Subcutaneous abdominal adipose tissue (tissue), 5 donors: ENCODE results near the gene CHKA.

Experiments used
- H3K27ac ChIP-seq: one replicate; pipeline ENCODE4 v1.7.0; 2013; ENCODE audit warnings: low read depth, mild to moderate bottlenecking, inconsistent platforms, low read length, moderate library complexity
- H3K27me3 ChIP-seq, 5 donors: one replicate each; pipeline ENCODE4 v1.7.0; 2013; ENCODE audit warnings: low read length in 5 of 5, inconsistent platforms in 1 of 5; ENCODE audit not compliant: control insufficient read depth in 5 of 5, insufficient read depth in 4 of 5
- H3K36me3 ChIP-seq, 5 donors: one replicate each; pipeline ENCODE4 v1.7.0; 2013; ENCODE audit warnings: low read length in 5 of 5; ENCODE audit not compliant: control insufficient read depth in 5 of 5, insufficient read depth in 5 of 5
- H3K4me1 ChIP-seq, 5 donors: one replicate each; pipeline ENCODE4 v1.7.0; 2013; ENCODE audit warnings: low read length in 5 of 5, mild to moderate bottlenecking in 3 of 5, moderate library complexity in 1 of 5; ENCODE audit not compliant: control insufficient read depth in 5 of 5, insufficient read depth in 5 of 5
- H3K4me3 ChIP-seq, 5 donors: one replicate each; pipeline ENCODE4 v1.7.0; 2013; ENCODE audit warnings: low read length in 5 of 5, low read depth in 1 of 5
- H3K9ac ChIP-seq, 5 donors: one replicate each; pipeline ENCODE4 v1.7.0; 2013; ENCODE audit warnings: low read length in 5 of 5, mild to moderate bottlenecking in 4 of 5, moderate library complexity in 3 of 5
- H3K9me3 ChIP-seq, 5 donors: one replicate each; pipeline ENCODE4 v1.7.0; 2013; ENCODE audit warnings: low read length in 5 of 5; ENCODE audit not compliant: control insufficient read depth in 5 of 5
- donor health status: healthy.
- donor health status: healthy.
- donor health status: healthy.
- donor health status: healthy.
- donor health status: healthy.

The CHKA gene

DNA sequence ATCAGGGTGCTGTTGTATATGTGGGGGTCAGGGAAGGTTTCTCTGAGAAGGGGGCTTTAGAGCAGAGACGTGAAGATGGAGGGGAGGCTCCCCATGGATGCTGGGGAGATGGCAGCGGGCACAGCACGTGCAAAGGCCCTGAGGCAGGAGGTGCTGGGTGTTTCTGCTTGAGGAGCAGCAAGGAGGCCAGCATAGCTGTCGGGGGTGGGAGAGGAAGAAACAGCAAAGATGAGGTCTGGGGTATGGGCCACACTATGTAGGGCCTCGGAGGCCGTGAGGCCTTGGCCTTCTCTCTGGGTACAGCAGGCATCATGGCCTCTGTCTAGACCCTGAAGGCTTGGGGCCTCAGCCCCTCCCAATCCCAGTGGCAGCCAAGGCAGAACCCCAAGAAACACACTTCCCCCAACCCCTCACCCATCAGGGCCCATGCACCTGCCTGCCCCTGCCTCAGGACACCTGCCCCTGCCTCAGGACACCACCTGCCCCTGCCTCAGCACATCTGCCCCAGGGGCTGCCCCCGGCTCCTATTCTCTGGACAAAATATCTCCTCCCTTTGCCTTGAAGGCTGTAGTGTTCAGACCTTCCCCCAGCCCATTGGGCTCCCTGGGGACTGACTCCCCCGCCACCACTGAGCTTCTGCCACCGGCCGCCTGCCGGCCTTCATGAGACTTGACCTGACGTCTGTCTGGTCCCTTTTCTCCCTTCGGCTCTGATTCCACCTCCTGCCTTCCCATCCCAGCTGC, 104.9 kb downstream of the CHKA start:
- no peaks in the 10 kb centered on the region for H3K36me3 ChIP-seq
- peaks cover 6 to 88% (median 68%) of the 10 kb centered on the region in 5 donors for H3K4me1 ChIP-seq
- H3K9ac ChIP-seq, result no peak overlapping the region
- no peak overlapping the region for H3K27ac ChIP-seq
- H3K27me3 ChIP-seq, result no peaks in the 10 kb centered on the region
- no peaks in the 10 kb centered on the region for H3K9me3 ChIP-seq
- H3K4me3 ChIP-seq, result no peak overlapping the region

DNA sequence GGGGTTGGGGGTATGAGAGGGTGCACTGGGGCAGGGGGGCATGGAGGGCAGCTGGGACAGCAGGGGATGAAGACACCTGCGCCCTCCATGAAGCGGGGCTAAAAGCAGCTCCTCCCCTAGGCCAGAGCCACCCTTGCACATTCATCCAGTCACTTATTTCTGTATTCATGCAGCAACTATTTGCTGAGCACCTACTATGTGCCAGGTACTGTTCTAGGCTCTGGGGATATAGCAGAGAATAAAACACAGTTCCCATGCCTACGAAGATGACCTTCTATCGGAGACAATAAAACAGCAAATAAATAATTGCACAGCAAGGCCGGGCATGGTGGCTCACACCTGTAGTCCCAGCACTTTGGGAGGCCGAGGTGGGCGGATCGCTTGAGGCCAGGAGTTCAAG, 105.7 kb downstream of the CHKA start:
- Histone ChIP-seq H3K9ac (no peak overlapping the region), H3K4me3 (no peak overlapping the region), H3K27me3 (no peaks in the 10 kb centered on the region), H3K4me1 (peaks cover 8 to 88% (median 69%) of the 10 kb centered on the region in 5 donors), H3K27ac (no peak overlapping the region), H3K9me3 (no peaks in the 10 kb centered on the region), H3K36me3 (no peaks in the 10 kb centered on the region)

DNA sequence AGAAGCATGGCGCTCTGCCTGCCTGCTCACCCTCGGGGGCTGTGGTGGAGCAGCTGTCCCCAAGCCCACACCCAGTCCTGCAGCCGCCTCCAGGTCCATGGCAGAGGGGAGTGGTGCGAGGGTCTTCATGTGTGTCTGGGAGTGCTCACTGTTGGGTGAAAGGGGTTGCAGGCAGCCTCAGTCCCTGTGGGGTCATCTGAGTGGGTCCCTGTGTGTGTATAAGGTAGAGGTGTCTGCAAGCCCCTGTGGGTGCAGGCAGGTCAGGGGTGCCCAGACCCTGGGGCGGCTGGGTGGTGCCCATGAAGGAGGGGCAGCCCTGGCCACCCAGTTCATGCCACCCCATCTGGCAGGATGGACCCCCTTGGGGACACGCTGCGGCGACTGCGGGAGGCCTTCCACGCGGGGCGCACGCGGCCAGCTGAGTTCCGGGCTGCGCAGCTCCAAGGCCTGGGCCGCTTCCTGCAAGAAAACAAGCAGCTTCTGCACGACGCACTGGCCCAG, 106.2 kb downstream of the CHKA start:
- H3K9ac ChIP-seq, result peak overlapping the region in 2 of 5 donors; percentile 58 to 65

DNA sequence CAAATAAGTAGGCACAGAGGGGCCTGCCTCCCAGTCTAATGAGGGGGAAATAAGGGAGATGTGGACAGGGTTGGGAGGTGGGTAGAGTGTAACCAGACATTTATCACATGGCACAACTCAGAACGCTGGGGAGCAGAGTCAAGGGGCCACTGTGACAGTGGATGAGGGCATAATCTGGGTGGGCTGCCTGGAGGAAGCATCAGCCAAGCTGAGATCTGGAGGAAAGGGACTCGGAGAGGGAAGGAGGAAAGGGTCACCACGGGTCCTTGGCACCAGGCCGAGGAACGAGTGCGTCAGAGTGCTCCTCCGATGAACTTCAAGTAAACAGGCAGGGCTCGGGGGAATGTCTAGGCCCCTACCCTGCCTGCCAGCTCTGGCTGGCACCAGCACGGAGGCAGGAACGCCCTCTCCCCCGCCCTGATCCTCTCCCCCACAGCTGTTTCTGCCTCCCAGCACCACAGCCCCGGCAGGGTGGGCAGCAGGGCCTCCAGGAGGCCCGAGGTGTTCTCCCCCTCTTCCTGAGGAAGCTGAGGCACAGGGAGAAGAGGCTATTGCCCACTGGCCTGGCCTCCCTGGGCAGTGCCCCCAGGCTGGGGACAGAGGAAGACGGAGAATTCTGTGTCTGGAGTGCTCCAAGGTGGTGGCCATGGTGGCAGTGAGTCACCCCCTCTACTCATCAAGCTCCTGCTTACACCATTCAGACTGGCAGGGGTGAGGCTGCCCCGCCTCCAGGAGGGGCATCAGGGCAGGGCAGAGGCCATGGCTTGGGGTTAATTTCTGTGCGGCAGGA, 106.8 kb downstream of the CHKA start:
- Histone ChIP-seq H3K9me3 (no peaks in the 10 kb centered on the region), H3K27ac (peak overlapping the region; percentile 74), H3K4me3 (peak overlapping the region in 2 of 5 donors; percentile 32 to 48), H3K27me3 (no peaks in the 10 kb centered on the region), H3K36me3 (no peaks in the 10 kb centered on the region), H3K4me1 (peaks cover 9 to 88% (median 70%) of the 10 kb centered on the region in 5 donors), H3K9ac (peak overlapping the region in 3 of 5 donors; percentile 20 to 65 (median 58))

More for the DNA sequence above, 106.2 kb downstream of the CHKA start:
- Histone ChIP-seq H3K4me1 (peaks cover 9 to 88% (median 69%) of the 10 kb centered on the region in 5 donors), H3K4me3 (peak overlapping the region in 2 of 5 donors; percentile 32 to 48), H3K36me3 (no peaks in the 10 kb centered on the region), H3K9me3 (no peaks in the 10 kb centered on the region), H3K27me3 (no peaks in the 10 kb centered on the region), H3K27ac (peak overlapping the region; percentile 74)

DNA sequence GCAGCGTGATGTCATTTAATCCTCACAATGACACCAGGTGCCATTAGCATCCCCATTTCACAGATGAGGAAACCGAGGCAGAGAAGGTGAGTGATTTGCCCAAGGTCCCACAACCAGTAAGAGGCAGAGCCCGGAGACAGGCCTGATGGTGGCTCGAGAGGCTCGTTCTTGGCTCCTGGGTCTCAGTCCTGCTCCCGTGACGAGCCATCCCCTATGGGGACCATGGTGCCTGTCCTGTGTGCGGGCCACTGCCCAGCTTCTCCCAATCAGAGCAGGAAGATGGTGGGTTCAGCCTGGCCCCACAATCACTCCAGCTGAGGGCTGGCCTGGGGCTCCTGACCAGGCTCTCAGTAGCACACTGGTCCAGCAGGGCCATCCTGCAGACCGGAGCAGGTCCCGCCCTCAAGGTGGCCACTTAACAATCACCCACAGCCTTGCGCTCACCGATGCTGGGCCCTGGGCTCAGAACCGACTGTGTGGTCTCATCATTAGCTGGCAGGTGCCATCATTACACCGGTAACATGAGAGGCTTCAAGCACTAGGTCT, 107.5 kb downstream of the CHKA start:
- no peaks in the 10 kb centered on the region for H3K27me3 ChIP-seq
- H3K36me3 ChIP-seq, result no peaks in the 10 kb centered on the region
- H3K9ac ChIP-seq, result peak overlapping the region in 2 of 5 donors; percentile 2 to 20
- H3K4me1 ChIP-seq, result peaks cover 9 to 92% (median 77%) of the 10 kb centered on the region in 5 donors
- peak overlapping the region; percentile 74 for H3K27ac ChIP-seq
- no peaks in the 10 kb centered on the region for H3K9me3 ChIP-seq
- H3K4me3 ChIP-seq, result no peak overlapping the region

DNA sequence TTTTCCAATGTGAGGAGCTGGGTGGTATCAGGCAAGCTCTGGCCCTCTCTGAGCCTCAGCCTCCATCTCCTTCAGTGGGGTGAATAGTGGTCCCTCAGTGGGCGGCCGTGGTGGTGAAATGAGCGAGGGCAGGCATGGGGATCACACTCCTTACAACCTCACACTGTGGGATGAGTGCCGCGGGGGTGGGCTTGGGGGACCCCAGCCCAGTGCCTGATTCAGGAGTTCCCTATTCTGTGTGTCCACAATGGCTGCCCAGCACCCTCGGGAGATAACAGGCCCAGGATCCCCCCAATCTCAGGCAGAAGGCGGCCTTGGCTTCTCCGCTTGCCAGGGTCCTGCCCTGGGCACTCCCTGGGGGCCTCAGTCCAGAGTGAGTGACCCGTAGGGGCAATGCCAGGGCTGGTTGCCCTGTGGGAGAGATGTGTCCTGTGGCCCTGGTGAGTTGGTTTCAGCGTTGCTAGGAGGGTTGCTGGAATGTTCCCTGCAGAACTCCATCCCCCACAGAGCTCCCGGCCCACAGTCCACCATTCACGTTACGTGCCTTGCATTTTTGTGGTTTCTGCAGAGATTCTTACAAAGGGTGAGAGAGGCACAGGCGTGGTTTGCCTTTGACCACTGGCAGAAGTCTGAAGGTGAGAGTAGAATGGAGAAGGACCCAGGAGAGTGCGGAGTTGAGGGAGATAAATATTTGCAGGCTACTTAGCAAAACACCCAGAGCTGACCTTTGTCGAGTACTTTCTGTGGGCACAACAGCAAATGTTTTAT, 108.2 kb downstream of the CHKA start:
- Histone ChIP-seq H3K9ac (peak overlapping the region in 1 of 5 donors; percentile 15), H3K36me3 (no peaks in the 10 kb centered on the region), H3K9me3 (no peaks in the 10 kb centered on the region), H3K4me1 (peaks cover 9 to 94% (median 82%) of the 10 kb centered on the region in 5 donors), H3K4me3 (no peak overlapping the region), H3K27ac (peak overlapping the region; percentile 74), H3K27me3 (no peaks in the 10 kb centered on the region)

DNA sequence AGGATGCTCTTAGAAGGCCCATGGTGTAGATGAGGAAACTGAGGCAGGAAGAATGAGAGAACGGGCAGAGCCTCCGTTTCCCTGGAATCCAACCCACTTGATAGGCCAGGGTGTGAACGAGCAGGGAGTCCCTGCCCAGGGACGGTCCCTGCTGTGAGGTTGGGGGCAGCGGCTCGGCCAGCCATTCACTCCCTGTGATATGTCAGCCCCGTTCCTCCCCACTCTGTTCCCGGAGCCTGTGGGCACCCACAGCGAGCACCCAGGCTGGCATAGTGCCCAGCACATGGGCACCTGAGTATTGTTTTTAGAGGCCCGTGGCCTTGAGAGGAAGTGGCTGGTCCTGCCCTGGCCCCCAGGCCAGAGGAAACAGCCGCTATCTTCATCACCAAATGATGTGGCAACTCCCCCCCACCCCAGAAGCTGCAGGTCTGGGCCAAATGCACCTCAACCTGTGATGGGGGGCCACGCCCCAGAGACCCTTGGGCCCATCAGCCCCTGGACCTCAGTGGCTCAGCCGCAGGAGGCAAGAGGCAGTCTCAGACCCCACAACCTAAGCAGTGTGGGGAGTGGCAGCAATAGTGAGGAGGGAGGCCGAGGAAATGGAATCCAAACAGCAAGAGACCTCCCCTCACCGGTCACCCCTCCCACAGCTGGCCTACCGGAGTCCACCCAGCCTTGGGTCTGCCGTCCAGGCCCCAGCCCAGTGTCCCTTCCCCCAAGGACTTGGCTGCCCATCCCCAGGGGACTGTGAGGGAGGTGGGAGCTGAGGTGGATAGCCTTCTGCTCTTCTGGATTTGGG, 108.9 kb downstream of the CHKA start:
- Histone ChIP-seq H3K9me3 (no peaks in the 10 kb centered on the region), H3K27ac (peak overlapping the region; percentile 86), H3K9ac (peak overlapping the region in 1 of 5 donors; percentile 15), H3K27me3 (no peaks in the 10 kb centered on the region), H3K4me1 (peaks cover 9 to 91% (median 79%) of the 10 kb centered on the region in 5 donors), H3K4me3 (no peak overlapping the region), H3K36me3 (no peaks in the 10 kb centered on the region)

DNA sequence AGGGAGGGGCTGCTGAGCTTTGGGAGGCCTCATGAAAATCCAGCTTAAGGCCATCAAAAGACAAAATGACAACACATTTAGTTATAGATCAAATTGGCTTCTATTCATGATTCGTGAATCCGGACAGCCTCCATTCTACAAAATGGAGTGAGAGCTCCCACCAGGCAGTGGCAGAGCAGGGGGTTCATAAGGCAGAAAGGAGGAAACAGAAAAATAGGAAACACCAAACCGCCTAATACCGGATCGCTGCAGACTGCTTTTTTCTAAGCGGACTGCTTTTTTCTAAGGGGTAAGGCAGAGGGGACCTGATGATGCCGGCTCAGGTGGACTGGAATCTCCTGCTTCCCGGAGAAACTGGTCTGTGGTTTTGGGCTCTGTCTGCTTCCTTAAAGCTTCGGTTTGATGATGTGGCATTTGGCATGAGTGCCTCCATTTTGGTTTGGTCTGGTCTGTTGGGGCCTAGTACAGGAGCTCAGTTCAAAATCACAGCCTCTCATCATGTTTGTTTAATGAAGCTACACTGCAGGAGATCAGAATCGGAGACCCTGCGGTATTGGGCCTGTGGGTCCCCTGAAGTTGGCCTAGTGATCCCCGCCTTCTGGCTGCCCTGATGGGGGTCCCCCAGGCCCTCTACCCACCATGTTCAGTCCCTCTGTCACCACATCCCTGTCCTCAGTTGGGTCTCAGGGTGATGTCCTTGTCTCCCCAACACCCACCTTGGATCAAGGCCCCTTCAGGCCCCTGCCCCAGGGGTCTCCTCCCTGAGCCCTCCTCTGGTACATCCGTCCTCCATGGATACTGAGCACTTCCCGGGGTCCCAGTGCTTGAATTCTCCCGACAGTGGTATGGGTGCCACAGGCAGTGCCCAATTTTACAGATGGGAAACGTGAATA, 109.9 kb downstream of the CHKA start:
- H3K9me3 ChIP-seq, result no peaks in the 10 kb centered on the region
- peak overlapping the region in 4 of 5 donors; percentile 61 to 70 (median 65) for H3K9ac ChIP-seq
- peak overlapping the region; percentile 86 for H3K27ac ChIP-seq
- H3K4me1 ChIP-seq, result peaks cover 7 to 85% (median 69%) of the 10 kb centered on the region in 5 donors
- H3K27me3 ChIP-seq, result no peaks in the 10 kb centered on the region
- H3K36me3 ChIP-seq, result no peaks in the 10 kb centered on the region
- peak overlapping the region in 4 of 5 donors; percentile 38 to 63 (median 49) for H3K4me3 ChIP-seq
